Neural cell (in vitro differentiated cells): ENCODE data around the gene TOMM20.

ENCODE experiments used
- EP300 ChIP-seq: fragments of 450-650 bp; conservative IDR thresholded peaks from 2 replicates; pipeline ENCODE4 v1.6.1; 2014; ENCODE audit warnings: antibody characterized with exemption, mild to moderate bottlenecking, moderate library complexity; ENCODE audit not compliant: poor library complexity, severe bottlenecking
- EZH2 ChIP-seq: fragments of 200-600, 300-800 bp; shearing (Covaris generic), sonication (generic); IDR thresholded peaks from 2 replicates; pipeline ENCODE4 v1.6.1; 2014; ENCODE audit warnings: antibody characterized with exemption, low read length, borderline replicate concordance, mild to moderate bottlenecking; ENCODE audit not compliant: insufficient read depth, poor library complexity, severe bottlenecking
- MXI1 ChIP-seq: fragments of 450-650 bp; conservative IDR thresholded peaks from 2 replicates; pipeline ENCODE4 v1.6.1; 2014; ENCODE audit warnings: antibody characterized with exemption, mild to moderate bottlenecking; ENCODE audit not compliant: poor library complexity, severe bottlenecking
- POLR2AphosphoS5 ChIP-seq: IDR thresholded peaks from 2 replicates; pipeline ENCODE4 v1.6.1; 2012
- RAD21 ChIP-seq: fragments of 450-650 bp; conservative IDR thresholded peaks from 2 replicates; pipeline ENCODE4 v1.6.1; 2014; ENCODE audit warnings: antibody characterized with exemption, mild to moderate bottlenecking, moderate library complexity
- REST ChIP-seq: IDR thresholded peaks from 2 replicates; pipeline ENCODE4 v1.6.1; 2012; ENCODE audit warnings: borderline replicate concordance
- SMC3 ChIP-seq: fragments of 450-650 bp; conservative IDR thresholded peaks from 2 replicates; pipeline ENCODE4 v1.6.1; 2014; ENCODE audit warnings: antibody characterized with exemption, mild to moderate bottlenecking, moderate library complexity; ENCODE audit not compliant: poor library complexity
- TAF1 ChIP-seq: IDR thresholded peaks from 2 replicates; pipeline ENCODE4 v1.6.1; 2012; ENCODE audit warnings: low read depth
- TF ChIP-seq, protein P1 (sequence below): fragments of 450-650 bp; IDR thresholded peaks from 2 replicates; pipeline ENCODE4 v1.5.1; 2014; ENCODE audit warnings: antibody characterized with exemption, mild to moderate bottlenecking, moderate library complexity; ENCODE audit not compliant: poor library complexity, severe bottlenecking

DNA sequence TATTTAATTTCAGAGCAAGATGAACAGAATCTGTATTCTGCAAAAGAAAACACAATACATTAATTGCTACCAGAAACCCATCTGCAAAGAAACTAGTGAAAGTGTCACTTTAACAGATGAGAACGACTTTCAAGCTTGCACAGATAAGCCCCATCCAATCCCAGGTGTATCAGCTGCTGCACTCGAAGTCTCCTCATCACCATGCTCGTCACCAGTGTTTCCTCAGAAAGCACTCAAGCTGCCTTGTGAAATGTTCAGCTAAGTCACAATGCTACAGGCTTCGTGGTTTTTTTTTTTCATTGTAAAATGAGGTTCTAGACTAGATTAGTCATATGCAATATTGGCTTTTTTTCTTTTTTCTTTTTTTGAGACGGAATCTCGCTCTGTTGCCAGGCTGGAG lies 3.3 kb upstream of the TOMM20 start:
- TF ChIP-seq, protein P1, sequence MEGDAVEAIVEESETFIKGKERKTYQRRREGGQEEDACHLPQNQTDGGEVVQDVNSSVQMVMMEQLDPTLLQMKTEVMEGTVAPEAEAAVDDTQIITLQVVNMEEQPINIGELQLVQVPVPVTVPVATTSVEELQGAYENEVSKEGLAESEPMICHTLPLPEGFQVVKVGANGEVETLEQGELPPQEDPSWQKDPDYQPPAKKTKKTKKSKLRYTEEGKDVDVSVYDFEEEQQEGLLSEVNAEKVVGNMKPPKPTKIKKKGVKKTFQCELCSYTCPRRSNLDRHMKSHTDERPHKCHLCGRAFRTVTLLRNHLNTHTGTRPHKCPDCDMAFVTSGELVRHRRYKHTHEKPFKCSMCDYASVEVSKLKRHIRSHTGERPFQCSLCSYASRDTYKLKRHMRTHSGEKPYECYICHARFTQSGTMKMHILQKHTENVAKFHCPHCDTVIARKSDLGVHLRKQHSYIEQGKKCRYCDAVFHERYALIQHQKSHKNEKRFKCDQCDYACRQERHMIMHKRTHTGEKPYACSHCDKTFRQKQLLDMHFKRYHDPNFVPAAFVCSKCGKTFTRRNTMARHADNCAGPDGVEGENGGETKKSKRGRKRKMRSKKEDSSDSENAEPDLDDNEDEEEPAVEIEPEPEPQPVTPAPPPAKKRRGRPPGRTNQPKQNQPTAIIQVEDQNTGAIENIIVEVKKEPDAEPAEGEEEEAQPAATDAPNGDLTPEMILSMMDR: no peak
- TF ChIP-seq SMC3: no peak
- no peak for TF ChIP-seq EP300
- no peak for TF ChIP-seq EZH2
- TF ChIP-seq POLR2AphosphoS5: no peak
- TF ChIP-seq REST: no peak
- no peak for TF ChIP-seq TAF1
- TF ChIP-seq MXI1: no peak
- no peak for TF ChIP-seq RAD21
